Activated gamma-delta T cell treated with anti-CD3 and anti-CD28 coated beads, Interleukin-2, amount 50 U/mL, for 16 hours (primary cell): ENCODE results near the gene KCNJ15.
A peak's percentile ranks its signal among the peaks of the same experiment; 100 is the strongest.
"Not testable (repeated sequence)": the region's sequence is repeated elsewhere in the genome, so short reads cannot be mapped to it uniquely, and the experiment has no call there.

Experiments
- DNase-seq: peaks from one replicate; pipeline ENCODE4 v3.0.0-alpha.2; 2020; ENCODE audit warnings: low read depth

KCNJ15 gene

DNA sequence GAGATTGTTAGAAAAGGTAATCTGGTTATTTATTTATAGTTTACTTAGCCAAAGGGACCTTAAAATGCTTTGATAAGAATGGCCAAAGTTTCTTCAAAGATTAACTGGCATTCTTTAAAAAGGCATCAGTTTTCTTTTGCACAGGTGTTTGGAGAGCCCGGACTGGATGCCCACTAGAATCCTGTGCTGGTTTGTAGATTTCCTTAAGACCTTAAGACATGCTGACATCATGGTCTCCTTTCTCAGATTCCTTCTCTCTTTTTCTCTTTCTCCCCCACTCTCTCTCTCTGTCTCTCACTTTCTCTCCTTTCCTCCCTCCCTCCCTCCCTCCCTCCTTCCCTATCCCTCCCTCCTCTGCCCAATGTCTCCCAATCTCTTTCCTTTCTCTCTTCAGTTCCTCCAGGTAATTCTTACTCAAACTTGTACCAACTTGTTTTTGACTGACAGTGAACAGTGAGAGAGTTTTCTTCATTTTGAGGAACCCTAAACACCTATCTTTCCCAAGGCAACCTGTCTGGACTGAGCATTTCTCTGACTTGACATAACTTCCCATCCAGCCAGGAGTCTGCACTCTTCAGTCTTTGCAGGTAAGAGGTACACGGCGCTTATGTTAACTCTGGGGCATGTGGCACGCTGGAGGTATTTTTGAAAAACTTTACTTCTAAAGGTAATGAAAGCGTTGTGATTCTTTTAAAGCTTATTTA is at the start of gene KCNJ15:
Gene KCNJ15 (plus strand): TSS at position 393 of the 704 bp plus-strand sequence. CDS start 42,271 bp downstream, outside the sequence.
- DNase-seq: no peak

DNA sequence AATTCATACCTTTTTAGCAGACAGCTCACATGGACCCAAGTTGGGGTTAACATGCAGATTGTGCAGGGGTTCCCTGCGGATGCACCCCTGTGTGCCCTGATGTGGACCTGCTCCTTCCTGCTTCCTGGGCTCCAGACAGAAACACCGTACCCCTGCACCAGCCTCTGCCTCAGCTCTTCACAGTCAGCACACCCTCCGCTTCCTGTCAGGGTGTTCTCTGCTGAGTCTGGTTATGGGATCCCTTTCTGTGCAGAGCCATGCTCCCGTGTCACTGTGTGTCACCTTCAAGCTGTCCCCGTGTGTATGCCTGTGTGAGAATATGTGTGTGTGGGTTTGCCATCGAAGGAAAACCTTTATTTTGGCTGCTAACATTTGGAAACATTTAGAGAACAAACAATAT is 48.7 kb upstream of the KCNJ15 start:
- no peak for DNase-seq

DNA sequence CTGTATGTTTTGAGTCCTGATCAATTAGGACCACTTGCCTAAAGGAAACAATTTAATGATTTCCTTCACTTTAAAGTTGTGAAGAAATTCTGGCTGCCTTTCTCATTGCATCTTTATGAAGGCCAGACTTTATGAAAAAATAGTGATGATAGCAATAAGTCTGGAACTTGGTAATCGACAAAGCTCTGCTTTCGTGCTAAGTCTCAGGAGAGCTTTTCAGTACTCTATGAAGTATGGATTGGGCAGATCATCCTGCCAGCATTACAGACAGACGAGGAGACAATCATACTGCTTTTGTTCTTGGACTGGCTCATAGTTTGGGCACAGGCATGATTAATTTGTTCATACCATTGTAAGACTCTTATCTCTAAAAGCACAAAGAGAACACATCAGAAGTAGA is 45.5 kb upstream of the KCNJ15 start:
- no peak for DNase-seq

GRCh38 chr21:38212706-38213105 is 44.1 kb upstream of the KCNJ15 start:
- DNase-seq: no peak

DNA sequence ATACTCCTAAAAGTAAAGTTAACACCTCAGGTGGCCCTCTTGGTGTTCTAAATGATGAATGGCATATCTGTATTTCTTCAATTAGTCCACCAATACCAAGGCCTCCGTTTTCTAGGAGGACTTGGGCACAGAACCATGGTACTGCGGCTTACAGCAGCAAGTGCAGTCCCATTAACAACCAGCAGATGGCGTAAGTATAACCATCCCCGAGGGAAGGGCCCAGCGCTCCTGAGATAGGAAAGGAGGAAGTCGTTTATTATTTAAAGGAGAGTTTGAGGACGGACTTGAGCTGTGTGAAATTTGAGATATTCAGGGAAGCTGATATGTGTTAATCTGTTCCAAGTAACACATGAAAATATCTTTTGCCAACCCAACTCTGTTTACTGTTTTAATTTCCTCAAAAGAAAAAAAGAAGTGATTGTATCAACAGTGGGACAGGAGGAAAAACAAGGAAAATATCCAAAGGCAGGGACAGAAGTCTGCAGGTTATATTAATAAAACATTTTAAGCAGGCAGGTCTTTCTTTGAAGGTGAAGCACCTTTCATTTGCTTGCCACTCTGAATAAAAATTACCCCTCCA is 37.7 kb upstream of the KCNJ15 start:
- peak; percentile 29 for DNase-seq

DNA sequence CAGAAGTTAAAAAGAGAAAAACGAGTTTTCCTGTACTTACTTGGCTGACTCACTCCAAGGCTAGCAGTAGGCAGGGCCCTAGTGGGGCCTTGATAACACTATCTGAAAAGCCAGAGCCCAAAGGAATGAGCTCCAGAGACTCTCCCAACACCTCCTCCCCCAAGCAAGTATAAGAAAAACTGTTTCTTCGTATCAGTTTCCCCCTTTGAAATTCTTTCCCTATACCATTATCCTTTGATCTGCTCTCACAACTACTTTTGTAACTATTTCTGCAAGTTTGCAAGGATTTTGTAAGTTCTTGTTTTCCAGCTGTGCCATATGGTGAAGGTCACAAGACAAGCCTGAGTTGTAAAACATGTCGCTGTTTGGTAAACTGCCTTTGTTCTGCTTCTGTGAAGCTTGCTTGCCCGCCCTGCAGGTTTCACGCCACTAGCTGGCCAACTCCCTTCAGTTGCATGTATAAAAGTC is 36.5 kb upstream of the KCNJ15 start:
- DNase-seq: no peak

GRCh38 chr21:38221594-38221993 is 35.2 kb upstream of the KCNJ15 start:
- no peak for DNase-seq

DNA sequence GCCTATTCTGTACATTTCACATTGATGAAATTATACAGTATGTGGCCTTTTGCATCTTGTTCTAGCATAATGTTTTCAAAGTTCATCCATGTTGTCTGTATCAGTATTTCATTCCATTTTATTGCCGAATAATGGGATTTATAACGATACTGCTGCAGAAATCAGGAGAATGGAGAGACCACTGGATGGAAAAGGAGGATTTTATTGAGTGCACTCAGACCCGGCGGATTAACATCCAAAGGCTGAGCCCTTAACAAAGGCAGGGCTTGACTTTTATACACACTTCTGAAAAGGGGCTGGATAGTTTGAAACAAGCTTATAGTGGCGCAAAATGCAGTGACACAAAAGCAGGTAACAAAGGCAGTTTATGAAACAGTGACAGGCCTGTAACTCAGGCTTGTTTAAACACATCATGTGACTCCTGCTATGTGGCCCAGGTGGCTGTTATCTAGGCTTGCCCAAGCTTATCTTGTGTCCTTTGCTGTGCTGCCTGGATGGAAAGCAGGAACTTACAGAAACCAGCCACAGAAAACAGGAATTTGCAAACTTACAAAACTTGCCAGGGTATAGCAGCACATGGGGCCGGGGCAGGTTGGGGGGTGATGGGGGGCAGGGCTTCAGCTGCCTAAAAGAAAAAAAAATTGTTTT is 32.8 kb upstream of the KCNJ15 start:
- no peak for DNase-seq

DNA sequence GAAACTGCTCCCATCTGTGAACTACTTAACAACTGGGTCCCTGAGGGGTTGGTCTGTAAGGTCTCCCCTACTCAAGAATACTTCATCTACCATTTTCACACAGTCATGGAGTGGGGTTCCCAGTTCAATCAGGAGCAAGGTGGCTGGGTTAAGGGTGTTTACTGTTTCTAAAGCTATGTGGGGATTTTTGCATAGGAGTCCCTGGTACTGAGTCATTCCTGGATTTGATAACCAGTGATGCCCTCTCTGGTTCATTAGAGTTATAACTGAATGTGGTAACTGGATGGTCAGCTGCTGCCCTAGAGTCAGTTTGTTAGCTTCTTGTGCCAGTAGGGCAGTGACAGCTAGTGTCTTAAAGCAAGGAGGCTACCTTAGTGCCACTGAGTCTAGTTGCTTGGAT is 29.4 kb upstream of the KCNJ15 start:
- DNase-seq: no peak

DNA sequence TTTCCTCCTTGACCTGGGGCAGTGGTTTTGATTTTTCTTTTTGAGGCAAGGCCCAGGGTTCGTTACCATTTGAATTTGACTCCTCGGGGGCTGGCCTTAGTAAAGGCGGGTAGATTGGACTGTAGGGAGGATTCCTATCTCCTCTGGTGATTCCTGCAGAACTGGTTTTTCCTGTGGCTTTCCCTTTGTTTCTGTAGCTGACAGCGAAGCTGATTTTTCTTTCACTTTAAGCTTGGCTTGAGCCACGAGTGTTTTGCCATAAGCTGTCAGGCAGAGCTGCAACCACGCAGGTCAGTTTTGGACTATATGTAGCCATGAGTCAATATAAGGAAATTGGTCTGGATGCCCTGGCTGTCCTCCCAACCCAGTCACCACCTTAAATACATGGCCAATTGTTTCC is 28.7 kb upstream of the KCNJ15 start:
- no peak for DNase-seq

DNA sequence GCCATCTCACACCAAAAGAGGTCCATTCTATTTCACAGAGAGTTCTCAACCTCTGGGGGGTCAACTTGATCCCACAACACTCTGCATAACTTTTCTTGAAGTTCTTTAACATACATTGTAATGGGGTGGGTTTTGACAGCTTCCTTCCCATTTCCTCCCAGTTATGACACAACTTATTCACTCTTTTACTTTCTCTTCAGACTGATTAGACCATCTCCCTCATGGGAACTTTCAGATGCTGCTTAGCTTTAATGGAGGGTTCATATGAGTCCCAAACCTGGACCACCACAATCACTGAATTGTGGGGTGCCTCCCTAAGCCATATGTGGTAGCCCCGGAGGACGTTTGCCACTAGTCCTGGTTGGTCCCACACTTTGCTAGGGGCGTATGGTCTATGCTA is 28.3 kb upstream of the KCNJ15 start:
- DNase-seq: no peak

- no peak for DNase-seq
Observed at GRCh38 chr21:38229260-38229877, 27.4 kb upstream of the KCNJ15 start.

GRCh38 chr21:38234395-38235142 is 22.2 kb upstream of the KCNJ15 start:
- no peak for DNase-seq

GRCh38 chr21:38235251-38235650 is 21.5 kb upstream of the KCNJ15 start:
- DNase-seq: not testable (repeated sequence)

DNA sequence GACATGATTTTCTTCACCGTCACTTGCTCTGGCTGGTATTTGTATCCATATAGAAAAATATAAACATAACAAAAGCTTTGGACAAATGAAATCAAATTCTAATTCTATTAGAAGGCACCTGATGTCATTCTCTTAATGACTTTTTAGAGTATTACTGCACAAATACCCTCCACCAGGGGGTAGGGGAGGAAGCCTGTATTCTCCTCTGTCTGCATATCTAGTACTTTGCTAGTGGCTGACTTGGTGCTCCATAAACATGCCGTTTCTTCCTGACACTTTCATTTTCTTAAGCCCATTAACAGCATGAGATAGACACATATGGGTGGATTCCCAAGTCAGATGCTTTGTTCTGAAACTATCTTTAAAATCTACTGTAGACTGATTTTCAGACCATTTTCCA is 20.6 kb upstream of the KCNJ15 start:
- no peak for DNase-seq

GRCh38 chr21:38239672-38240071 is 17.1 kb upstream of the KCNJ15 start:
- DNase-seq: no peak

GRCh38 chr21:38240129-38240528 is 16.7 kb upstream of the KCNJ15 start:
- DNase-seq: no peak

GRCh38 chr21:38241029-38241740 is 15.6 kb upstream of the KCNJ15 start:
- DNase-seq: no peak

DNA sequence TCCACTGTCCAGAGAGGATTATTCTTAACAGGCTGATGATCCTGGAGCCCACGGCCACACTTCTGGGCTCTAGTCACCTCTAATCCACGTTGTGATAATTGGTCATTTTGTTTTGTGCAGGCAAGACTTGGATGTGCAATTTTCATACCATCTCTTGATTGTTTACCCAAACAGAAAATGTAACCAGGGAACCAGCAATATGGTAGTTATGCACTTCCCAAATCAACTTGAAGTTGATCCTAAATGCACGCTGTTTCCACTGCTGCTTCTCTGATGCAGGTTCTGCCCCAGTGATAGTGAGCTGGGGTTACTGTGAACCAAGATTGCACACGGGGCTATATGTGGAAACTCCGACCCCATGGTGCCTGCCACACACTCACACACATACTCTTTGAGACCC is 14.7 kb upstream of the KCNJ15 start:
- no peak for DNase-seq

DNA sequence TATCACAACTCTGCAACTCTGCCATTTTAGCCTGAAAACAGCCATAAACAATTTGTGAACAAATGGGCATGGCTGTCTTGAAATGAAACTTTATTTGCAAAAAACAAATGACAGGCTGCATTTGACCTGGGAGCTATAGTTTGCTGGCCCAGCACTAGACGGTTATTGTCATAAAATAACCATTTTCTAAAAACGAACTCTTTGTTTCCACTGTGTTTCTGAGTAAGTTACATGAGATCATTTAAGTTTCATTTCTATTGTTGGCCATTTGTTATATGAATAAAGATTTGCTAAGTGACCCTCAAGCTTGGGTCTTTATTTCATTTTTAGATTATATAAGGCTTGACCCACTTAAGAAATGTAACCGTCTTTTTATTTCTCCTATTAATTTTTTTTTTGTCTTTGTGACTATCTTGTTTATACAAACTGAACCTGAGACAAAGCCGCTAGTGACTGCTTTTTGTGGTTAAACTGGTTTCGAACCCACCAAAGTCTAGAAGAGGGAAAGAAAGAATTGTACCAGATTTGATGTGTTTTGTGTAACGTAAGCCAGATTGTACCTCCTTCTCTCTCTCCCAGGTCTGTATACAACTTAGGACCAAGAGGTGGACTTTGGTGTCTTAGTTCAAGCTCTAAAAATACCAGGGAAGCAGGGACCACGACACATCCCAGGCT is 12.9 kb upstream of the KCNJ15 start:
- DNase-seq: no peak

DNA sequence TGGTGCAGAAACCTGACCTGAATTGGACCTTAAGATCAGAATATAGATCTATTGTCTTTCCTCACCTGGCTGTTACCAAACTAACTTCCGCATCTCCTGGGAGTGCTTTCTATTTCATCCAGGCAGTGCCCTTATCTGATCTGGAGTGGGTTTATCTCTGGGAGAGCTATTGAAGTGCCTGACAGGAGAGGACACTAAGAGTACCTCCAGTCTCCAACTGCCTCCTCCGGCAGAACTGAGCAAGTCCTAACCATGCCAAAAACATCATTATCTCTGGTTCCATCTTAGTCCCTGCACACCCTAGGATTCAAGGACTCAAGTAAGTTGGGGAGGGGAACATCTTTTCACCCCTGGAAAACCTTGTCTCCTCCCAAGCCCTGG is 12.4 kb upstream of the KCNJ15 start:
- no peak for DNase-seq
